ENCODE results near the gene SMIM11.
A peak's percentile ranks its signal among the peaks of the same experiment; 100 is the strongest.
"Not testable (repeated sequence)": the region's sequence is repeated elsewhere in the genome, so short reads cannot be mapped to it uniquely, and the experiment has no call there.

The SMIM11 gene

DNA sequence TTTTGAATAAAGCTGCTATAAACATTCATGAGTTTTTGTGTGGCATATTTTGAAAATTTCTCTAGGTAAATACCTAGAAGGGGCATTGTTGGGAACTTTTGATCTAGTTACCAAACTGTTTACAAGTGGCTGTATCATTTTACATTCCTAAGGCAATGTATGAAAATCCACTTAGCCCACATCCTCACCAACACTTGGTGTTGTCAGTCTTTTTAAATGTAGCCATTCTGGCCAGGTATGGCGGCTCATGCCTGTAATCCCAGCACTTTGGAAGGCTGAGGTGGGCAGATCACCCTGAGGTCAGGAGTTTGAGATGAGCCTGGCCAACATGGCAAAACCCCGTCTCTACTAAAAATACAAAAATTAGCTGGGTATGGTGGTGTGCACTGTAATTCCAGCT is 17.4 kb upstream of the SMIM11 start:
- DNase-seq = no peak

DNA sequence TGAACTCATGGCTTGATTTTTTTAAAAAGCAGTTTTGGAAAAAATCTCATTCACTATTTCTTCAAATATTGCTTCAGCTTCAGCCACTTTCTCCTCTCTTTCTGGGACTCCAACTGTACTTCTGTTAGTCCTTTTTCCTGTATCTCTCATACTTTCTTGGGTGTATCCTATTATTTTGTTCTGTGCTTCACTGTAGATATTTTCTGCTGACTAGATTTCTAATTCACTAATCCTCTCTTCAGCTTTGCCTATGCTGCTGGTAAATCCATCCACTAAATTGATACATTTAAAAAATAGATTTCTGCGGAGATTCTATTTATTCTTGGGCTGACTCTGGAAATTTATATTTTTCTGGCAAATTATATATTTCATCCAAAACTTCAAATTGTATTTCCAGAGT is 16.4 kb upstream of the SMIM11 start:
- no peak for DNase-seq

GRCh38 chr21:34360488-34361241 is 14.6 kb upstream of the SMIM11 start:
- DNase-seq = no peak

GRCh38 chr21:34362136-34362444 is 13.2 kb upstream of the SMIM11 start:
- no peak for DNase-seq

DNA sequence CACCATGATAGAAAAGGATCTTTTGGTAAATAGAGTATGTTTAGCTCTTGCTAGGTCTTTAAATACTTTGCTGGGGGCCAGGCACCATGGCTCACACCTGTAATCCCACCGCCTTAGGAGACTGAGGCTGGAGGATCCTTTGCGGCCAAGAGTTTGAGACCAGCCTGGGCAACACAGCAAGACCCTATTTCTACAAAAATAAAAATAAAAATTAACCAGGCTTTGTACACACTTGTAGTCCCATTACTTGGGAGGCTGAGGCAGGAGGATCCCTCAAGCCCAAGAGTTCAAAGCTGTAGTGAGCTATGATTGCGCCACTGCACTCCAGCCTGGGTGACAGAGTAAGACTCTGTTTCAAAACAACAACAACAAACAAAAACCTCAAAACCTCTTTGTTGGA is 12.6 kb upstream of the SMIM11 start:
- DNase-seq = no peak

- DNase-seq = no peak
Measured at GRCh38 chr21:34363733-34364132, 11.6 kb upstream of the SMIM11 start, which contains the start of gene KCNE2. Gene KCNE2 (plus strand): TSS chr21:34364006. CDS start chr21:34370479, 6,473 bp downstream.

- no peak for DNase-seq
Measured at GRCh38 chr21:34364921-34365320, 10.4 kb upstream of the SMIM11 start.

DNA sequence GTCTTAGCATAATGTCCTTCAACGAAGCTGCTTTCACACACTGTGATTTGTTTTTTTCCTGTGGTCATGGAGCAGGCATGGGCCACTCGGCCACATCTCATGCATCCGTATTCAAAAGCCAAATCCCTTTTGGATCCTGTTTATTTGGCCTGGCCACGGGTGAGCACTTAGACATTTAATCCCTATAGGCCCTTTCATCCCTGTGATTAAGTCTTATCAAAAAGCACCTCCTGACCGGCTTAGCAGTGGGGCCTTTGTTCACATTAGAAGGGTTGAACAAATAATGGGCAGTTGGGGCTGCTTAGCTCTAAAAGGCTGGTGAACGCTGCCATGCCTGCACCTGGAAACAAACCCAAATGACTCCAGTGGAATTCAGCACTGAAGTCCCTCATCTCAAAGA is 9.5 kb upstream of the SMIM11 start:
- DNase-seq = no peak

DNA sequence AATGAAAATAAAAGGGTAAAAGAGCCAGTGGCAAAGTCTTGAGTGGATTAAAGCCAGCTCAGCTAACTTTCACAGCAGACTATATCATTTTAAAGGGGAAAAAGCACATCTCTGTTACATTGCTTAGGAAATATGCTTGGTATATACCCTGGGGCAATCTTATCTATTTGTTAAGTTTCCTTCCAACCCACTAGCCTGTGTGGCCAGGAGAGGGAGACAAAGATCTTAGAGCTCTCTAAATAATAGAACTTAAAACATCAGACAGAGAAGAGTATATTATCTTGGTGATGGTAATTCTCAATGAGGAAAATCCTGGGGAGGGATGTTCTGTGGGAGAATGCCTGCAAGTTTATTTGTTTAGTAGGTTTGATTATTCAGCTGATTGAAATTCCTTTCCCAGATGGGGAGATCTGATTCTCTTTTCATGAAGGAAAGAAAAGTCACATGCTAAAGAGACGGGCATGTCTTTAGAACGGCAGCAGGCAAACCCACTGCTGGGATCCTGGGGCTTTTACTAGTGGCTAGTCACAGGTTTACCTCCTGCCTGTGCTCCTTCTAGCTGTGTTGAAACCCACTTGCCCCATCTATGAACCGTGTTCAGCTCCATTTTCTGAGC is 7.9 kb upstream of the SMIM11 start:
- DNase-seq = peak; percentile 32

GRCh38 chr21:34369741-34370140 is 5.6 kb upstream of the SMIM11 start:
- no peak for DNase-seq

- DNase-seq = no peak
Measured at GRCh38 chr21:34372321-34372720, 3.0 kb upstream of the SMIM11 start.

GRCh38 chr21:34374462-34374861 is 845 bp upstream of the SMIM11 start:
- not testable (repeated sequence) for DNase-seq

GRCh38 chr21:34375619-34375972 is 289 bp downstream of the SMIM11 start:
- not testable (repeated sequence) for DNase-seq

GRCh38 chr21:34383138-34383537 is 7.8 kb downstream of the SMIM11 start:
- DNase-seq = not testable (repeated sequence)

- DNase-seq = not testable (repeated sequence)
Measured at GRCh38 chr21:34383724-34384415, 8.6 kb downstream of the SMIM11 start.

- DNase-seq = not testable (repeated sequence)
Measured at GRCh38 chr21:34400522-34400921, 25.2 kb downstream of the SMIM11 start.

DNA sequence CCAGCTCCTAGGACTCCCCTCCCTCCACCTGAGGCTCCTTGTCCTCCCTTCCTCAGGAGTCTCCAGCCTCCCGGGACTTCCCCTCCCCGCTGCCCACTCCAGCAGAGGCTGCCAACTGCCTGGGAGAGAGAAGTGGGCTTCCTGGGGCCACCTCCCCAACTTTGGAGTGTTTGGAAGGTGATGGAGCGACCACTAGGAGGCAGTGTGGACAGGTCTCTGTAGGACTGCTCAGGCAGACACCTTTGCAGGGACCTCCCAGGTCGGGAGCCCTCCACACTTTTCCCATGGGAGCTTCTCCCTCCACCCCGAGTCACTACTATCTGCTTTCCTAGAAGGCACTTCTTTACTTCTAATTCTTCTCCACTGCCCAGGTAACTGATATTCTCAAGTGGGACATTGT is 29.4 kb downstream of the SMIM11 start:
- not testable (repeated sequence) for DNase-seq

GRCh38 chr21:34405686-34406085 is 30.4 kb downstream of the SMIM11 start:
- DNase-seq = not testable (repeated sequence)

DNA sequence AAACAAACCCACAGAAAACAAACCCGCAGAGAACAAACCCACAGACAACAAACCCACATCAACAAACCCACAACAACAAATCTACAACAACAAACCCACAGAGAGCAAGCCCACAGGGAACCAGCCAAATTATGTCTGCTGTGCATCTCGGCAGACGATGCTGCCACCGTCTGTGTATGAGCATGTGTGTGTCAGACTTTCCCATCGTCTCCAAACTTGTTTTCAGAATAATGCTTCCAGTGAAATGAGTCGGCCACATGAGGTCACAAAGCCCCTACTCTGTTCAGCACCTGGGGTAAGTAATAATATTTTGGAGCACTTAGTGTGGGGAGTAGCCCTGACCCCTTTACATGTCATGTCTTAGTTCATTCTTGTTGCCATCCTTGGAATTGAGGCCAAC is 30.8 kb downstream of the SMIM11 start:
- DNase-seq = not testable (repeated sequence)

GRCh38 chr21:34406676-34407075 is 31.4 kb downstream of the SMIM11 start:
- DNase-seq = not testable (repeated sequence)

DNA sequence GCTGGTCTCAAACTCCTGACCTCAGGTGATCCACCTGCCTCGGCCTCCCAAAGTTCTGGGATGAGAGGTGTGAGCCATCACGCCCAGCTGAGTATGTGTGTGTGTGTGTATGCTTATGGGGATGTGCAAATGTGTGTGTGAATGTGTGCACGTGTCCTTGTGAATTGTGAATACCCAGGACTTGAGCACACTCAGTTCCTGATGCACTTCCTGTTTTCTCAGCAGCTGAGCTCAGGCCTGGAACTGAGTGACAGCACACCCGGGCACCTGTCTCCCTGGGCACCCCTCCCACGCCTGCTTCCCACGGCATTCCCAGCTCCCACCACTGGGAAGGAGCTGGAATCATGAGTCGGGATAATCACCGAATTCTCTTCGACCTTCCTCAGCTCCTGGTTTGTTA is 32.0 kb downstream of the SMIM11 start:
- not testable (repeated sequence) for DNase-seq

DNA sequence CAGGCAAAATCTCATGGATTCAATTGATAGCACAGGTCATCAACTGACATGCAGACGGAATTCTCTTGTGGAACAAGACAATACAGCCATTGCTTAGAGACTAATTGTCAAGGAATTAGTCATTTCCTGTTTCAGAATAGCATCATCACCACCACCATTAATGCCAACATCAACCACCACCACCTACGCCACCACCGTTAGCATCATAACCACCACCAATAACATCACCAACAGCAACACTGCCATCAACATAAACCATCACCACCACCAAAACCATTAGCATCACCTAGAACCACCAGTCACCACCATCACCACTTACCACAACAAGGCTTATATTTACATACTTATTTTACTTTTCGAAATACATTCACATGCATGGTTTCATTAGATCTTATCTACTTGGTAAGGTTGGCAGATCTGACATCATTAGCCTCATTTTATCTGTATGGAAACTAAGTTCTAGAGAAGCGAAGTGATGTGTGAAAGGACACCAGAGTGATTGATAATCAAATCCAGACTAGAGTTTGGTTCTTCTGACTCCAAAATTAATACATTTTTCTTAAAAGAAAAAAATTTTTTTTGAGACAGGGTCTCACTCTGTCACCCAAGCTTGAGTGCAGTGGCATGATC is 42.3 kb downstream of the SMIM11 start:
- DNase-seq = not testable (repeated sequence)

DNA sequence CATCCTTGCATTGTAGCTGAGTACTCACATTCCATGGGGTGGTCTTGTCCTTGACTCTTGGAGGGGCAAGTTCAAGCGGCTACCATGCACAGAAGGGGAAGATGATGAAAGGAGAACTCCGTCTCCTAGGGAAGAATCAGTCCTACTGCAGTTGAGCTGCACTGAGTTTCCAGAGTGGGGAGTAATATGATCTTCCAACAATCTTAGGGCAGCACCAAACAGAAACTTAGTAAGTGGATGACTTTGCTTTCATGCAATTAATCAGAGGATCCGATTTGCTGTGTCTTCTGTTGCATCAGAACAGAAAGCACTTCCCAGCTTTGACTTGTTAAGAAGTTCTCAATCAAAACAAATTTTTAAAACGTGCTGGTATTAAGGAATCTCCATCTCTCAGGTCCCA is 48.5 kb downstream of the SMIM11 start, which contains the start of gene SMIM34:
Gene SMIM34, minus strand, starts transcription at position 147 of the 400 bp plus-strand sequence. Its CDS starts 112 bp downstream, at position 35.
- DNase-seq = not testable (repeated sequence)
